ENCODE measurements around the gene ANGPTL1.

The ANGPTL1 gene, protein sequence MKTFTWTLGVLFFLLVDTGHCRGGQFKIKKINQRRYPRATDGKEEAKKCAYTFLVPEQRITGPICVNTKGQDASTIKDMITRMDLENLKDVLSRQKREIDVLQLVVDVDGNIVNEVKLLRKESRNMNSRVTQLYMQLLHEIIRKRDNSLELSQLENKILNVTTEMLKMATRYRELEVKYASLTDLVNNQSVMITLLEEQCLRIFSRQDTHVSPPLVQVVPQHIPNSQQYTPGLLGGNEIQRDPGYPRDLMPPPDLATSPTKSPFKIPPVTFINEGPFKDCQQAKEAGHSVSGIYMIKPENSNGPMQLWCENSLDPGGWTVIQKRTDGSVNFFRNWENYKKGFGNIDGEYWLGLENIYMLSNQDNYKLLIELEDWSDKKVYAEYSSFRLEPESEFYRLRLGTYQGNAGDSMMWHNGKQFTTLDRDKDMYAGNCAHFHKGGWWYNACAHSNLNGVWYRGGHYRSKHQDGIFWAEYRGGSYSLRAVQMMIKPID

DNA sequence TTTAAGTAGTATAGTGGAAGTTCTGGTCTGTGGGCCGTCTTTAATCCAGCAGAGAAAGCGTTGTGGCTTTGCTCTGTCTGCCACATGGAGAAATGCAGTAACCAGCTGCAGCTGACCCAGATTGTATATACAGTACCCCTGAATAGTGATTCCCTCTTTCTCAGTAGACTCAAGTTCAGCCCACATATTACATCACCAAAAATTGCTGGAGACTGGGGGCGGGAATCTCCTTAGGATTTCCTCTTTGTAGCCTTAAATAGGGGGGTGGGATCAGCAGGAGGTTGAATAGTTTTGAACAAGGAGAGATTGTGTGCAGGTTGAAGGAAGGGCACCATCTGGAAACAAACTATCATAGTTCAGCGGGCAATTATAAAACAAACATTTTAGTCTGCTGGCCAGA lies at the start of gene ANGPTL1:
TSS of gene ANGPTL1 (minus strand) at position 134 of the 400 bp plus-strand sequence. CDS start 5,301 bp downstream, outside the sequence.
- no peak for DNase-seq
- TF ChIP-seq GATA1 (IDR thresholded peaks at IDR 0.05; ENCODE audit: low read depth, low read length): no peak
- TF ChIP-seq POLR2A (IDR thresholded peaks at IDR 0.05; ENCODE audit: low read length): no peak

DNA sequence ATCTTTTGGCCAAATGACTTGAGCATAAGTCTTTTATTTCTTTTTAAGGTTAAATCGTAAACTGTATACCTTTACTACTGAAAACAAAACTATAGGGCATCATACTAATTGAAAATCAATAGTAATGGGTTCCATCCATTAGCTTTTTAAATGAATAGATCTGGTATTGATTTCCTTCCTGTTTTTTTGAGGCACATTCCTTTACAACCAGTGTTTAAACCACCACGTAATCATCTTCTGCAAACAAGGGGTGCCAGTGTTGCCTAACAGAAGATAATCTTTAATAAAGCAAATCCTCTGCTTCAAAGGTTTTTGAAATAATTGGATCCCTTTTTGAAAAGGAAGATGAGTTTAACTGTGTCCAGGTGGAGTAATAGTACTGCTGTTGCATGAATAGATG lies 48.7 kb upstream of the ANGPTL1 start:
- TF ChIP-seq POLR2A (IDR thresholded peaks at IDR 0.05; ENCODE audit: low read length): no peak
- TF ChIP-seq GATA1 (IDR thresholded peaks at IDR 0.05; ENCODE audit: low read depth, low read length): no peak
- no peak for DNase-seq

DNA sequence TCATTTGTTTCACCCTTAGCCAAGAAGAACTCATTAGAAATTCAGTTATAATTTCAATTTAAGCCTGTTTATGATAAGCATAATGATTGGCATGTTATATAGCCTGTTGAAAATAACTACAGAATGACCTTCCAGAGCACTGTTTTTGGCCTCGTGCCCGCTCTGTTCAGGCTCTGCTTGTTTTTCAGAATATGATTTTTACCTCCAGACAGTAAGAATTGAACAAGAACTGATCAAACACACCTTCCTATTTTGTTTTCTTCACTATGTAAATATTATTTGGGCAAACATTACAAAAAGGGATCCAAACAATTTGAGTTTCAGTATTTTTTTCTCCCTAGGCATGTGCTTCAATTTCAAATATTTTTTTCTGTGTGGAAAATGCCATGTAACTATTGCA lies 48.1 kb upstream of the ANGPTL1 start:
- TF ChIP-seq GATA1 (IDR thresholded peaks at IDR 0.05; ENCODE audit: low read depth, low read length) (no peak), POLR2A (IDR thresholded peaks at IDR 0.05; ENCODE audit: low read length) (no peak)
- no peak for DNase-seq

DNA sequence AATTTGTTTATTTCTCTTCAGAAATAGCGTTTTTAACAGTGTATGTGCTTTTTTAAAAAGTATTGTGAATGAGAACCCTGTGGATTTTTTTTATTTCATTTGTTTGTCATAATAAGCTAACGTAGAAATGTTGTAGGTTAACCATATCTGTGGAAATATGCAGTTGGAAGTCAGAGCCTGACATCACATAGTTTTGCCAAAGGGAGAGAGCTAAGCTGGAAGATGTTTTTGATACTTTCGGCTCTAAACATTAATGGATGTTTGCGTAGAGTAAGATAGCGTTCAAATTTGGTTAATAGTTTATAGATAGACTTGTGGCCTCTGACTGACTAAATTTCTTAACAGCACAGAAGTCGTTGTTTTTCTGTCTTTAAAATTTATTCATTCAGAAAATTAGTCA lies 47.4 kb upstream of the ANGPTL1 start:
- no peak for DNase-seq

DNA sequence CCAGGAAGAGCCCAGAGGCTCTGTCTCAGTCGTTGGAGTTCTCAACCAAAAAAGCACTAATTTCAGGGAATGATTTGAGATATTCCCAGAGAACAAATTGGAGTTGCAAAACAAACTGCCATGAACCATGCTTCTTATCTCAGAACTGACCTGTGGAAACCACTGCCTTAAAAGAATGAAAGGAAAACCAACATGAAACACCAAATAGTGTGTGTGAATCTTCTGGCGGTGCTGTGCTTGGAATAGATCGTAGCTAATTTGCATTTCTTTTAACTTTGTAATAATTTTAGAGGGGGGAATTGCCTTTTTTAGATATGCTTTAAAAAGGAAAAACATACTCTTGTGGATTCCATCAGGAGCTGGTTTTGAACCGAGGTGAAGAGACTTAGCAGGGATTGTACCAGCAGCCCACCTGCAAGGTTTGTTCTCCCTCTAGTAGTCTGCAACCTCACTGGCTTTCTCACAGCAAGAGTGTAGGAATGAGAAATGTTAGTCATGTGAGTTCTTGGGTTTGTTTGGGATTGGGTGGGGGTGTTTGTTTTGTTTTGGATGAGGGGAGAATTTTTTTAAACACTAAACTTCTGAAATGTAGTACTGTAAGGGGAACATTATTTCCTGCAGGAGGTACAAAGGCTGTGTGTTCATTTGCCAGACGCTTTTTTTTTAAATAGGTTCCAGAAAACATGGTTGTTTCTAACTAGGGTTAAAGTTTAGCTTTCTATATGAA lies 45.7 kb upstream of the ANGPTL1 start:
- DNase-seq: no peak
- TF ChIP-seq GATA1 (IDR thresholded peaks at IDR 0.05; ENCODE audit: low read depth, low read length) (no peak), POLR2A (IDR thresholded peaks at IDR 0.05; ENCODE audit: low read length) (no peak)

More for the DNA sequence above, 47.4 kb upstream of the ANGPTL1 start:
- TF ChIP-seq GATA1 (IDR thresholded peaks at IDR 0.05; ENCODE audit: low read depth, low read length) (no peak), POLR2A (IDR thresholded peaks at IDR 0.05; ENCODE audit: low read length) (no peak)

DNA sequence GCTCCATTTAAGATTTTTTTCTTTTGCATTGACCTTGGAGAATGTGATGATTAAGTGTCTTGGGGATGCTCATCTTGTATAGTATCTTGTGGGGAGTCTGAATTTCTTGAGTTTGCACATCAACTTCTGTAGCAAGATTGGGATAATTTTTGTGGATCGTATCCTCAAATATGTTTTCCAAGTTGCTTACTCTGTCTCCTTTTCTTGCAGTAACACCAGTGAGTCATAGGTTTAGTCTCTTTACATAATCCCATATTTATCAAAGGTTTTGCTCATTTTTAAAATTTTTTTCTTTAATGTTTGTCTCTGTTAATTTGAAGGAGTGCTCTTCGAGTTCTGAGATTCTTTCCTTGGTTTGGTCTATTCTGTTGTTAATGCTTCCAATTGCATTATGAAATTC lies 41.7 kb upstream of the ANGPTL1 start:
- no peak for TF ChIP-seq POLR2A (IDR thresholded peaks at IDR 0.05; ENCODE audit: low read length)
- no peak for TF ChIP-seq GATA1 (IDR thresholded peaks at IDR 0.05; ENCODE audit: low read depth, low read length)
- DNase-seq: no peak

DNA sequence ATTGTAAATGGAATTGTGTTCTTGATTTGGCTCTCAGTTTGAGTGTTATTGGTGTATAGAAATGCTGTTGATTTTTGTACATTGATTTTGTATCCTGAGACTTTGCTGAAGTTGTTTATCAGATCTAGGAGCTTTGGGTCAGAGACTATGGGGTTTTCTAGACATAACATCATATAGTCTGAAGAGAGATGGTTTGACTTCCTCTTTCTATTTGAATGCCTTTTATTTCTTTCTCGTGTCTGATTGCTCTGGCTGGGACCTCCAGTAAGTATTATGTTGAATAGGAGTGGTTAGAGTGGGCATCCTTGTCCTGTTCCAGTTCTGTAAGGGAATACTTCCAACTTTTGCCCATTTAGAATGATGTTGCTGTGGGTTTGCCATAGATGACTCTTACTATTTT lies 39.1 kb upstream of the ANGPTL1 start:
- no peak for DNase-seq
- no peak for TF ChIP-seq GATA1 (IDR thresholded peaks at IDR 0.05; ENCODE audit: low read depth, low read length)
- no peak for TF ChIP-seq POLR2A (IDR thresholded peaks at IDR 0.05; ENCODE audit: low read length)

DNA sequence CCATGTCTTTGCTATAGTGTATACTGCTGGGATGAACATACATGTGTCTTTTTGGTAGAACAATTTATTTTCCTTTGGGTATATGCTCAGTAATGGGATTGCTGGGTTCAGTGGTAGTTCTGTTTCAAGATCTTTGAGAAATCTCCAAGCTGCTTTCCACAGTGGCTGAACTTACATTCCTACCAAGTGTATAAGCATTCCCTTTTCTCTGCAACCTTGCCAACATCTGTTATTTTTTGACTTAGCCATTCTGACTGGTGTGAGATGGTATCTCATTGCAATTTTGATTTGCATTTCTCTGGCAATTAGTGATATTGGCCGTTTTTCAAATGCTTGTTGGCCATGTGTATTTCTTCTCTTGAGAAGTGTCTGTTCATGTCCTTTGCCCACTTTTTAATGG lies 37.5 kb upstream of the ANGPTL1 start:
- no peak for DNase-seq

DNA sequence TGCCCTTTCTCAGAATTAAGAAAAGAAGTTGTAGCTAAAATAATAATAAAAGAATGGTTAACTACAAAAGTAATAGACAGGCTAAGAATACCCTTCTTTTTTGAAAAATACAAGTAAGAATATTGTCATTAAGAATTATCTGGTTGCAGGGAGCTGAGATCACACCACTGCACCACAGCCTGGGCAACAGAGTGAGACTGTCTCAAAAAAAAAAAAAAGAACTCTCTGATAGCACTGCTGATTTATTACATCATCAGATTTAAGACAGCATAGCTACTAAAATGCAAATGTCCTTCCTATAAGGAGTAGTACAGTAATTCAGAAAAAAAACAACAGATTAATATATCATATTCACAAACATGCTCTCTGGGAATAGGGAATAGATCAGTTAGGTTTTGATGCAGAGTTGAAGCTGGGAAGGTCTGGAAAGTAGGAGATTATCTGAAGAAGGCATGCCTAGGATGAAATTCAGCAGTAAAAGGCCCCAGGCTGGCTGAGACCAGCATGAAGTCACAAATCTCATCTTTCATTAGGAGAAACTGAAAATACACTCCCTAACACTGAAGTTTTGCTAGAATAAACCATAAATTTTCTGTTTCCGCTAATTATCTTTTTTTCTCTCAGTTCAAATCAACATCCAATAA lies 30.7 kb upstream of the ANGPTL1 start:
- no peak for TF ChIP-seq GATA1 (IDR thresholded peaks at IDR 0.05; ENCODE audit: low read depth, low read length)
- no peak for TF ChIP-seq POLR2A (IDR thresholded peaks at IDR 0.05; ENCODE audit: low read length)
- DNase-seq: no peak

More for the DNA sequence above, 37.5 kb upstream of the ANGPTL1 start:
- TF ChIP-seq GATA1 (IDR thresholded peaks at IDR 0.05; ENCODE audit: low read depth, low read length): no peak
- no peak for TF ChIP-seq POLR2A (IDR thresholded peaks at IDR 0.05; ENCODE audit: low read length)

DNA sequence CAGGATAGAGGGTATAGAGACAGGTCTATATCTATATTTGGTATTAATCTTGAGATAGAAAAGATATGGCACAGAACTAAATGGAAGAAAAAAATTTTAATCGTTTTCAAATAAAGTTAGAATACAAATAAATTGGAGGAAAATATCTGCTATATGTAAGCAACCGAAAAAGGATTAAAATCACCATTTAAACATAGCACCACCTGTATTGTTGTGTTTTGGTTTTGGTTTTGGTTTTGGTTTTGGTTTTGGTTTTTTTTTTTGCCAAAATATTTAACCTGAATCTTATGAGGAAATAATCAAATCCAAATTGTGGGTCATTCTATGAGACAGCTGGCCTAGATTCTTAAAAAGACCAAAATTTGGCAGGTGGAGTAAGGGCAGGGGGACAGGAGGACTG lies 28.5 kb upstream of the ANGPTL1 start:
- TF ChIP-seq GATA1 (IDR thresholded peaks at IDR 0.05; ENCODE audit: low read depth, low read length) (no peak), POLR2A (IDR thresholded peaks at IDR 0.05; ENCODE audit: low read length) (no peak)
- DNase-seq: no peak

DNA sequence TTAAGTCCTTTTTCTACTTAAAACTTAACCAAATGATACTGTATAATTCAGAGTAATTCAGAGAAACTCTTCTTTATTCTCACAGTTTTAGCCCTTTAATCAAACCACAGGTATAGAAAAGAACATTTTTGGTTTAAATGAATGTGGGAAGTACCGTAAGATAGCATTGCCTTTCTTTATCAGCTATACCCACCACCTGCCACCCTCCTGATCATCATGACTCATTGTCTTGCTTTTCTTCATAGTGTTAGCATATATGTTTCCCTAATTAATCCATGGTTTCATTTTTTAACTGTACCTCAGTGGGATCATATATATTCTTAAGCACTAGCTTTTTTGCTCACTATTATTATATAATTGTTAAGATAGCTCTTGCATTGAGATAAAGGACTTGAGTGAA lies 27.5 kb upstream of the ANGPTL1 start:
- no peak for TF ChIP-seq GATA1 (IDR thresholded peaks at IDR 0.05; ENCODE audit: low read depth, low read length)
- no peak for TF ChIP-seq POLR2A (IDR thresholded peaks at IDR 0.05; ENCODE audit: low read length)
- no peak for DNase-seq

DNA sequence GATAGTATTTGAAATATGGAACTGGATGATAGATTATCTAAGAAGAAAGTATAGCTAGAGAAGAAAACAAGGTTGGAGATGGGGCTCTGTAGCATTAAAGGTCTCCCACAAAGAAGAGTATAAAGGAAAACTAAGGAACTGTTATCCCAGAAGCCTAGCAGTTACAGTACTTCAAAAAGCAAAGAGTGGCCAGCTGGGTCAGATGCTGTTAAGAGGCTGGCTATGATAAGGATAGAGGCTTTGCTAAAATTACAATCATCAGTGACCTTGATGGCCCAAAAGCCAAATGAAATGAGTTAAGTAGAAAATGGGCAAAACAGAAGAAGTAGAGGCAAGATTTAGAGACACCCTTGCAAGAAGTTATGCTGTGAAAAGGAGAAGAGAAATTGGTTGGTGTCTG lies 25.1 kb upstream of the ANGPTL1 start:
- TF ChIP-seq GATA1 (IDR thresholded peaks at IDR 0.05; ENCODE audit: low read depth, low read length) (no peak), POLR2A (IDR thresholded peaks at IDR 0.05; ENCODE audit: low read length) (no peak)
- peak in 1 of 2 experiments; percentile 3 for DNase-seq

DNA sequence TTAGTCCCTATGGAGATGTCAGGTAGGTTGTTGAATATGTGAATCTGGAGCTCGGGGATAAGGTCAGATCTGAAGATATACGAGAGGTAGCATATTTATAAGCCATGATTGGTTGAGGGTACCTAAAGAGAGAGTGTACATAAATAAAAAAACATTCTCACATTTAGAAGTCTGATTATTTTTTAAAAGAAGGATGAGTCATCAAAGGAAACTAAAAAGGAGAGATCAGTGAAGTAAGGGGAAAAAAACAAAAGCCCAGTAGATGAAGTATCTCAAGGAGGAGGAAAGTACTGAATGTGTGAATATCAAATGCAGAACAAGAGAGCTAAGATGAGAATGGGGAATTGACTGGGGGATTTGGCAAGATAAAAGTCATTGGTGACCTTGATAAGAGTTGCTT lies 15.7 kb upstream of the ANGPTL1 start:
- TF ChIP-seq POLR2A (IDR thresholded peaks at IDR 0.05; ENCODE audit: low read length) (no peak), GATA1 (IDR thresholded peaks at IDR 0.05; ENCODE audit: low read depth, low read length) (no peak)
- peak in 1 of 2 experiments; percentile 12 for DNase-seq

DNA sequence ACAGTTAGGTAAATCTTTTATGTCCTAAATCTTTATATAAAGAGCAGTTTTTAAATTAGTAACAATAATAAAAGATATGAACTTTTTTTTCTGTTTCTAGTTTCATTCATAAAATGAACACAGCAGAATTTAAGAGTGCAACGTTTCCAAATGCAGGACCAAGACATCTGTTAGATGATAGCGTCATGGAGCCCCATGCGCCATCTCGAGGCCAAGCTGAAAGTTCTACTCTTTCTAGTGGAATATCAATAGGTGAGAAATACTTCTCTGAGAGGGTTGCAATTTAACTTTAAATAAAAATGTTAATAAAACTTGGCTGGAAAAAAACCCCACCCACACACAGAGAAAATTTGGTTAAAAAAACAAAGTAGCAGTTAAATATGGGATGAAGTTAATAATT lies 15.0 kb upstream of the ANGPTL1 start:
- TF ChIP-seq POLR2A (IDR thresholded peaks at IDR 0.05; ENCODE audit: low read length): no peak
- no peak for TF ChIP-seq GATA1 (IDR thresholded peaks at IDR 0.05; ENCODE audit: low read depth, low read length)
- DNase-seq: no peak
